Neural cell (in vitro differentiated cells): ENCODE measurements around the gene CLK3.

ENCODE experiments used
- SMC3 ChIP-seq: fragments of 450-650 bp; conservative IDR thresholded peaks from 2 replicates; pipeline ENCODE4 v1.6.1; 2014; ENCODE audit warnings: antibody characterized with exemption, mild to moderate bottlenecking, moderate library complexity; ENCODE audit not compliant: poor library complexity
- TAF1 ChIP-seq: IDR thresholded peaks from 2 replicates; pipeline ENCODE4 v1.6.1; 2012; ENCODE audit warnings: low read depth
- TF ChIP-seq, protein P1 (sequence below): fragments of 450-650 bp; IDR thresholded peaks from 2 replicates; pipeline ENCODE4 v1.5.1; 2014; ENCODE audit warnings: antibody characterized with exemption, mild to moderate bottlenecking, moderate library complexity; ENCODE audit not compliant: poor library complexity, severe bottlenecking

DNA sequence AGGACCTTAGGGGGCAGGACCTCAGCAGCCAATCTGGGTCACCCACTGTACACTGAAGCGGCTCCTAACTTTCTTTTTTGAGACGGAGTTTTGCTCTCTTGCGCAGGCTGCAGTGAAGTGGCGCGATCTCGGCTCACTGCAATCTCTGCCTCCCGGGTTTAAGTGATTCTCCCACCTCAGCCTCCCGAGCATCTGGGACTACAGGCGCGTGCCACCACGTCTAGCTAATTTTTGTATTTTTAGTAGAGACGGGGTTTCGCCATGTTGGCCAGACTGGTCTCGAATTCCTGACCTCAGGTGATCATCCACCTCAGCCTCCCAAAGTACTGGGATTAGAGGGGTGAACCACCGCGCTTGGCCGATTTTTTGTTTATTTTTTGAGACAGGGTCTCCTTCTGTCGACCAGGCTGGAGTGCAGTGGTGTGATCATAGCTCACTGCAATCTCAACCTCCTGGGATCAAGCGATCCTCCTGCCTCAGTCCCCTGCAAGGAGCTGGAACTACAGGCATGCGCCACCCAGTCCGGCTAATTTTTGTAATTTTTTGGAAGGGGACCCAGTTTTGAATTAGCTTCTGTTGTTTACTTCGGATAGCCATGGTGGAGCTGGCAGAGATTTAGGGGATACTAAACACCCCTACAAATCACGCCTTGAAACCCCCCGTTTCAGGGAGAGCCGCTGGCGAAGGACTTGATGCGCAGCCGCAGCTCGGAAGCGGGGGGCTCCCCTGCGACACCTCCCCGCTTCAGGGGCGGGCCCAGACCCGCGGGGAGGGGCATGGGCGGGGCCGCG is 1.5 kb upstream of the CLK3 start:
- TF ChIP-seq, protein P1, sequence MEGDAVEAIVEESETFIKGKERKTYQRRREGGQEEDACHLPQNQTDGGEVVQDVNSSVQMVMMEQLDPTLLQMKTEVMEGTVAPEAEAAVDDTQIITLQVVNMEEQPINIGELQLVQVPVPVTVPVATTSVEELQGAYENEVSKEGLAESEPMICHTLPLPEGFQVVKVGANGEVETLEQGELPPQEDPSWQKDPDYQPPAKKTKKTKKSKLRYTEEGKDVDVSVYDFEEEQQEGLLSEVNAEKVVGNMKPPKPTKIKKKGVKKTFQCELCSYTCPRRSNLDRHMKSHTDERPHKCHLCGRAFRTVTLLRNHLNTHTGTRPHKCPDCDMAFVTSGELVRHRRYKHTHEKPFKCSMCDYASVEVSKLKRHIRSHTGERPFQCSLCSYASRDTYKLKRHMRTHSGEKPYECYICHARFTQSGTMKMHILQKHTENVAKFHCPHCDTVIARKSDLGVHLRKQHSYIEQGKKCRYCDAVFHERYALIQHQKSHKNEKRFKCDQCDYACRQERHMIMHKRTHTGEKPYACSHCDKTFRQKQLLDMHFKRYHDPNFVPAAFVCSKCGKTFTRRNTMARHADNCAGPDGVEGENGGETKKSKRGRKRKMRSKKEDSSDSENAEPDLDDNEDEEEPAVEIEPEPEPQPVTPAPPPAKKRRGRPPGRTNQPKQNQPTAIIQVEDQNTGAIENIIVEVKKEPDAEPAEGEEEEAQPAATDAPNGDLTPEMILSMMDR = no peak
- TF ChIP-seq SMC3 (no peak), TAF1 (no peak)
